Astrocyte of the cerebellum (primary cell): ENCODE results near the gene PTRHD1.

Experiments
- DNase-seq: peaks from one replicate; pipeline ENCODE4 v3.0.0-alpha.2; 2011; ENCODE audit warnings: low read depth
- H3K4me3 ChIP-seq: 2 replicates; pipeline ENCODE4 v1.5.1; 2011; ENCODE audit warnings: mild to moderate bottlenecking, low read depth, low read length, moderate library complexity
- in situ Hi-C: cut with HindIII; loops from 2 replicates; pipeline ENCODE4 v1.10.0; 2017; ENCODE audit warnings: low sequenced_read_pairs
- TF ChIP-seq, protein P1 (sequence below): IDR thresholded peaks from 2 replicates; pipeline ENCODE4 v1.5.1; 2012; ENCODE audit warnings: low read length, low read depth, moderate library complexity, mild to moderate bottlenecking; ENCODE audit errors: missing control alignments

Gene PTRHD1

GRCh38 chr2:24774373-24774772 is 18.8 kb downstream of the PTRHD1 start:
- no peak overlapping the region for H3K4me3 ChIP-seq
- in situ Hi-C loops, result no loop called here
- TF ChIP-seq, protein P1, sequence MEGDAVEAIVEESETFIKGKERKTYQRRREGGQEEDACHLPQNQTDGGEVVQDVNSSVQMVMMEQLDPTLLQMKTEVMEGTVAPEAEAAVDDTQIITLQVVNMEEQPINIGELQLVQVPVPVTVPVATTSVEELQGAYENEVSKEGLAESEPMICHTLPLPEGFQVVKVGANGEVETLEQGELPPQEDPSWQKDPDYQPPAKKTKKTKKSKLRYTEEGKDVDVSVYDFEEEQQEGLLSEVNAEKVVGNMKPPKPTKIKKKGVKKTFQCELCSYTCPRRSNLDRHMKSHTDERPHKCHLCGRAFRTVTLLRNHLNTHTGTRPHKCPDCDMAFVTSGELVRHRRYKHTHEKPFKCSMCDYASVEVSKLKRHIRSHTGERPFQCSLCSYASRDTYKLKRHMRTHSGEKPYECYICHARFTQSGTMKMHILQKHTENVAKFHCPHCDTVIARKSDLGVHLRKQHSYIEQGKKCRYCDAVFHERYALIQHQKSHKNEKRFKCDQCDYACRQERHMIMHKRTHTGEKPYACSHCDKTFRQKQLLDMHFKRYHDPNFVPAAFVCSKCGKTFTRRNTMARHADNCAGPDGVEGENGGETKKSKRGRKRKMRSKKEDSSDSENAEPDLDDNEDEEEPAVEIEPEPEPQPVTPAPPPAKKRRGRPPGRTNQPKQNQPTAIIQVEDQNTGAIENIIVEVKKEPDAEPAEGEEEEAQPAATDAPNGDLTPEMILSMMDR, result no peak
- no peak for DNase-seq

GRCh38 chr2:24771764-24772586 is 21.2 kb downstream of the PTRHD1 start:
- DNase-seq, result peak; percentile 77
- in situ Hi-C loops, result no loop called here
- no peak overlapping the region for H3K4me3 ChIP-seq
- TF ChIP-seq, protein P1, result no peak

- in situ Hi-C loops, result no loop called here
- DNase-seq, result no peak
- TF ChIP-seq, protein P1, result no peak
These were observed 22.1 kb downstream of the PTRHD1 start for GRCh38 chr2:24771061-24771460.

DNA sequence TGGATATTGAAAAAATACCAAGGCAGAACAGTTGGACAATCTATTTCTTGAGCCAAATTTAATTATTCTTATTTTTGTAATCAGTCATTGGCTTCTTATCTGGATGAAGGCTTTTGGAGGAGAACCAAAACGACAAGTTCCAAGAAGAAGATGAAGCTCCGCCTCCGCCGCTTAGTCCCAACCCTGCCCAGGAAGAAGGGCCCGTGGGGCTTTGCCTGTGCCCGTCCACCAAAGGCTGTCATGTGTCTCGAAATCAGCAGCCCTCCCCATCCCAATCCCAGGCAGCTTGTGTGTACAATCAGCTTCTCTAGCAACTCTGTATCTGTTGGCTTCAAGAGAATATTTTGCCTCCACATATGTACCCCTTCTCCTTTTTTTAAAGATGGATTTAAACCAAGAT is 24.6 kb downstream of the PTRHD1 start:
- TF ChIP-seq, protein P1, result no peak
- no peak for DNase-seq
- in situ Hi-C loops, result no loop called here
- H3K4me3 ChIP-seq, result no peak overlapping the region

More at GRCh38 chr2:24771061-24771460, 22.1 kb downstream of the PTRHD1 start:
- no peak overlapping the region for H3K4me3 ChIP-seq

- TF ChIP-seq, protein P1, result no peak
- no peak for DNase-seq
- in situ Hi-C loops, result no loop called here
- H3K4me3 ChIP-seq, result no peak overlapping the region
These were observed 25.2 kb downstream of the PTRHD1 start for GRCh38 chr2:24768013-24768412.

DNA sequence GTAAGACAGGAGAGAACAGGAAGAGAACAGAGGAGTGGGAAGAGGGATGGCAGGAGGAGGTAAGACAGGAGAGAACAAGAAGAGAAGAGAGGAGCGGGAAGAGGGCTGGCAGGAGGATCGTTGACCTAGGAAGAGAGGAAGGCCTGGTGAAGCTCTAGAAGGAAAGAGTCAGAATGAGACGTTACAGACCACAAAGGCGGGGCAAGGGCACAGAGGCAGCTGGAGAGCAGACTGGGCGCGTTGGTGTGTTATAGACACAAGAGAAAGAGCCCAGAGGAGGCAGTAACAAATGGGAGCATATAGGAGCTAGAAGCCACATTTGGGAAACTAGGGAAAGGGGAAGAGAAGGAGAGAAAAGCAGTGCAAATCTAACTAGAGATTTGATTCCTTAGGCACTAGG is 26.6 kb downstream of the PTRHD1 start:
- no peak for DNase-seq
- in situ Hi-C loops, result no loop called here
- TF ChIP-seq, protein P1, result no peak
- no peak overlapping the region for H3K4me3 ChIP-seq

- TF ChIP-seq, protein P1, result no peak
- in situ Hi-C loops, result no loop called here
These were observed 29.3 kb downstream of the PTRHD1 start for GRCh38 chr2:24763843-24764242.

More at GRCh38 chr2:24763843-24764242, 29.3 kb downstream of the PTRHD1 start:
- H3K4me3 ChIP-seq, result no peak overlapping the region
- no peak for DNase-seq
